Pancreas (tissue), 10 donors: ENCODE data around the gene OR7C1. TPM values are rescaled to one million over a fixed set of nuclear protein-coding genes. Genes with fewer than 3 reads are reported as not detected.

Experiments used
- ATAC-seq, 4 donors: fragments of 200-7000 bp; cut with Tn5 transposase; one replicate each; pipeline versions ENCODE4 v1.8.0 to v1.9.1; 2020; ENCODE audit warnings: mild to moderate bottlenecking in 4 of 4, moderate library complexity in 4 of 4
- DNase-seq, 6 donors: peaks; one replicate each; pipeline ENCODE4 v3.0.0-alpha.2; 2020
- FAIRE-seq: peaks from 2 replicates; lab custom pipeline; 2012; peaks lifted over from hg19 to GRCh38; lab: Jason Lieb, UNC
- H3K27ac ChIP-seq, 4 donors: fragments of 200-600 bp; sonication (generic); 1 replicate in 3 of 4; 2 replicates in 1 of 4; pipeline versions ENCODE4 v1.5.0 to v1.8.0; 2020
- H3K27me3 ChIP-seq, 4 donors: fragments of 200-600 bp; one replicate each; pipeline ENCODE4 v1.8.0; 2021
- H3K36me3 ChIP-seq, 3 donors: fragments of 200-600 bp; sonication (generic) in 1 of 3; one replicate each; pipeline versions ENCODE4 v1.5.0 to v1.8.0; 2020 to 2021
- H3K4me1 ChIP-seq, 3 donors: fragments of 200-600 bp; one replicate each; pipeline ENCODE4 v1.8.0; 2021
- H3K4me3 ChIP-seq, 4 donors: fragments of 200-600 bp; sonication (generic) in 2 of 4; one replicate each; pipeline versions ENCODE4 v1.5.0 to v1.8.0; 2020 to 2021
- H3K9me3 ChIP-seq, 4 donors: fragments of 200-600 bp; one replicate each; pipeline ENCODE4 v1.8.0; 2021
- WGBS, 2 donors: extraction: QIAGEN DNeasy Blood & Tissue Kit; methylation state at CpG; one replicate each; pipeline ENCODE4 v1.1.7; 2013; 5-methylcytosine and 5-hydroxymethylcytosine counted together
- intact Hi-C, 3 donors: fragments of 100-400 bp; cut with DNase I; formaldehyde crosslinking; loops; one replicate each; pipeline versions ENCODE4 v1.11.1 to v1.14.2; 2022
- polyA plus RNA-seq, 2 donors: library from polyadenylated mRNA; stranded (reverse); fragments of 200-250 nt; gene quantifications; one replicate each; pipeline ENCODE4 v1.2.3, GENCODE V29; 2013
- total RNA-seq, 6 donors: library from RNA; stranded (reverse); fragmentation: NEBNext Ultra II Directional in 4 of 6; extraction: Animal tissue kit (Norgen Biotek cat#: 25700) in 4 of 6; gene quantifications; one replicate each; pipeline versions ENCODE4 v1.2.1 to v1.2.4, GENCODE V29; 2021 to 2023
- TF ChIP-seq, protein P1 (sequence below), 4 donors: fragments of 200-600 bp; sonication (generic) in 3 of 4; IDR thresholded peaks; one replicate each; pipeline versions ENCODE4 v1.5.0 to v1.8.0; 2021; ENCODE audit warnings: antibody characterized with exemption in 4 of 4
- donor health status: healthy with polysubstance abuse.
- donor health status: DM: no; HTN: no; CAD: no; lungs with moderate emphysema.
- donor health status: DM: no; HTN: no; CAD: no.
- donor health status: control.
- donor health status: control.
- donor health status: Bipolar disorder and iron deficiency.
- donor health status: DM: yes; HTN: yes; CAD: no.
- donor health status: DM: no; HTN: no; CAD: no.
- donor health status: DM: no; HTN: no; CAD: no.
- donor health status: DM: yes; HTN: yes; CAD: no.

OR7C1 gene
- total and polyA plus RNA-seq, 8 donors, result 0.03 TPM; not detected in 7

DNA sequence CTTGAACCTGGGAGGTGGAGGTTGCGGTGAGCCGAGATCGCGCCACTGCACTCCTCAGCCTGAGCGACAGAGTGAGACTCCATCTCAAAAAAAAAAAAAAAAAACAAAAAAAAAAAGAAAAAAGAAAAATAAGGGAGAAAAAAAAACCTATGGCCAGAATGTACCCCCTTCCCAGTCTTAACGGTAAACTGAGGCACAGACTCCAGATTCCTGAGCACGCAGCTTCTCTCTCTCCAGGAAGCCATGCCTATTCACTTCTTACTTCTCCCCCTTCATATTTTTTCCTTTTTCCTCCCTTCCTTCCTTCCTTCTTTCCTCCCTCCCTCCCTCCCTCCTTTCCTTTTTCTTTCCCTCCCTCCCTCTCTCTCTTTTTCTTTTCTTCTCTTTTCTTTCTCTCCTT, 62.0 kb downstream of the OR7C1 start:
- intact Hi-C loops, result no loop called here
- Histone ChIP-seq H3K9me3 (no peaks in the 10 kb centered on the region), H3K4me1 (no peaks in the 10 kb centered on the region), H3K27ac (no peak overlapping the region), H3K36me3 (no peaks in the 10 kb centered on the region), H3K27me3 (peaks cover 0 to 2% (median 0%) of the 10 kb centered on the region in 4 donors), H3K4me3 (no peak overlapping the region)
- FAIRE-seq (no peak), ATAC-seq (no peak), DNase-seq (no peak)
- TF ChIP-seq, protein P1, sequence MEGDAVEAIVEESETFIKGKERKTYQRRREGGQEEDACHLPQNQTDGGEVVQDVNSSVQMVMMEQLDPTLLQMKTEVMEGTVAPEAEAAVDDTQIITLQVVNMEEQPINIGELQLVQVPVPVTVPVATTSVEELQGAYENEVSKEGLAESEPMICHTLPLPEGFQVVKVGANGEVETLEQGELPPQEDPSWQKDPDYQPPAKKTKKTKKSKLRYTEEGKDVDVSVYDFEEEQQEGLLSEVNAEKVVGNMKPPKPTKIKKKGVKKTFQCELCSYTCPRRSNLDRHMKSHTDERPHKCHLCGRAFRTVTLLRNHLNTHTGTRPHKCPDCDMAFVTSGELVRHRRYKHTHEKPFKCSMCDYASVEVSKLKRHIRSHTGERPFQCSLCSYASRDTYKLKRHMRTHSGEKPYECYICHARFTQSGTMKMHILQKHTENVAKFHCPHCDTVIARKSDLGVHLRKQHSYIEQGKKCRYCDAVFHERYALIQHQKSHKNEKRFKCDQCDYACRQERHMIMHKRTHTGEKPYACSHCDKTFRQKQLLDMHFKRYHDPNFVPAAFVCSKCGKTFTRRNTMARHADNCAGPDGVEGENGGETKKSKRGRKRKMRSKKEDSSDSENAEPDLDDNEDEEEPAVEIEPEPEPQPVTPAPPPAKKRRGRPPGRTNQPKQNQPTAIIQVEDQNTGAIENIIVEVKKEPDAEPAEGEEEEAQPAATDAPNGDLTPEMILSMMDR (IDR thresholded peaks at IDR 0.05), result no peak
- 86 to 96% methylated on average over 7 of the region's 7 CpGs for WGBS, 2 donors

DNA sequence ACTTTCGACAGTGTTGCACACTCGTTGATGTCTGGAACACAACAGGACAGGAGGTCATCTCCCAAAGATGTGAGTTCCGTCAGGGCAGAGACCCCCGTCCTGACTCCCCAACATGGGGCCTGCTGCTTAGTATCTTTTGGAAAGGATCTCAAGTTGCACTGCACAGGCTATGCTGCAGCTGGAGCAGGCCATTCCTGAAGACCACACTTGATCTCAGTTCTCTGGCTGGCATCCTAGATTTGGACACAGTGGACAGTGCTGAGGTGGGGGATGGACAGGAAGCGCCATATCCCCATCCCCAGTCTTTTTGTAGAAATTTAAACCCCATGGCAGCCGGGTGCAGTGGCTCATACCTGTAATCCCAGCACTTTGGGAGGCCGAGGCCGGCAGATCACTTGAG, 62.5 kb downstream of the OR7C1 start:
- TF ChIP-seq, protein P1 (IDR thresholded peaks at IDR 0.05), result no peak
- H3K36me3 ChIP-seq, result no peaks in the 10 kb centered on the region
- no peak overlapping the region for H3K4me3 ChIP-seq
- peaks cover 0 to 3% (median 0%) of the 10 kb centered on the region in 4 donors for H3K27me3 ChIP-seq
- no peaks in the 10 kb centered on the region for H3K4me1 ChIP-seq
- H3K9me3 ChIP-seq, result no peaks in the 10 kb centered on the region
- DNase-seq (no peak), FAIRE-seq (no peak), ATAC-seq (no peak)
- H3K27ac ChIP-seq, result no peak overlapping the region
- intact Hi-C loops, result no loop called here
- WGBS, 2 donors, result 63 to 76% methylated on average over 8 of the region's 8 CpGs

DNA sequence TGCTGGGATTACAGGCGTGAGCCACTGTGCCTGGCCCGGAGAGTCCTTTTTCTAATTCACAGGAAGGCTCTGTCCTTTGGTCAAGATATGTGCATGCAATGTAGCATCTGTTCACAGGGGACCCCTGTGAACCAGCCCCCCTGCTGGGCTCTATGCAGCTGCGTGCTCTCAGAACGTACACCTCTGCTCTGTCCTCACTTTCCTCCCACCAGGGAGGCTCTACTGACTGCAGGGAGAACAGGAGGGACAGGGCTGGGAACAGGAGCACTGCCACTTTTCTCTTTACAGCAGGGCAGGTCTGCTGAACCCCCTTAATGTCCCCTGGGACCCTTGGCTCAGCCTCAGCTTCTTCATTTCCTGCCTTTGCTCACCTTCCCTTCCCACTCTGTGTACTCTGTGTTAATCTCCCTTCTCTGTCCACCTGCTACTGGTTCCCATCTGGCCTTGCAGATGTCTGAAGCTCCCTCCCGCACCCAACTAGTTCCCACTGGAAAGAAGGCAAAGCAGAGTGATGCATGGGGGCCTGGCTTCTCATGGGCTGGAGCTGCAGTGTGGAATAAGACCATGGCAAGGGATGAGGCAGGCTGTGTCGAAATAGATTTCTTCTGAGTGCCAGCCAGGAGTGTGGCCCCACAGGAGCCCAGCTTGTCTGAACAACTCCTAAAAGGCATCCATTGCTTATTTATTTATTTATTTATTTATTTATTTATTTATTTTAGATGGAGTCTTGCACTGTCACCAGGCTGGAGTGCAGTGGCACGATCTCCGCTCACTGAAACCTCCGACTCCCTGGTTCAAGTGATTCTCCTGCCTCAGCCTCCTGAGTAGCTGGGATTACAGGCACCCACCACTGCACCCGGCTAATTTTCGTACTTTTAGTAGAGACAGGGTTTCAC, 63.8 kb downstream of the OR7C1 start:
- Histone ChIP-seq H3K9me3 (no peaks in the 10 kb centered on the region), H3K4me3 (no peak overlapping the region), H3K4me1 (no peaks in the 10 kb centered on the region), H3K36me3 (no peaks in the 10 kb centered on the region), H3K27me3 (peaks cover 0 to 3% (median 0%) of the 10 kb centered on the region in 4 donors), H3K27ac (no peak overlapping the region)
- ATAC-seq, result no peak
- DNase-seq, result peak in 1 of 6 donors; percentile 19
- TF ChIP-seq, protein P1 (IDR thresholded peaks at IDR 0.05), result no peak
- 61 to 63% methylated on average over 11 of the region's 11 CpGs for WGBS, 2 donors
- intact Hi-C loops, result no loop called here
- FAIRE-seq, result no peak

DNA sequence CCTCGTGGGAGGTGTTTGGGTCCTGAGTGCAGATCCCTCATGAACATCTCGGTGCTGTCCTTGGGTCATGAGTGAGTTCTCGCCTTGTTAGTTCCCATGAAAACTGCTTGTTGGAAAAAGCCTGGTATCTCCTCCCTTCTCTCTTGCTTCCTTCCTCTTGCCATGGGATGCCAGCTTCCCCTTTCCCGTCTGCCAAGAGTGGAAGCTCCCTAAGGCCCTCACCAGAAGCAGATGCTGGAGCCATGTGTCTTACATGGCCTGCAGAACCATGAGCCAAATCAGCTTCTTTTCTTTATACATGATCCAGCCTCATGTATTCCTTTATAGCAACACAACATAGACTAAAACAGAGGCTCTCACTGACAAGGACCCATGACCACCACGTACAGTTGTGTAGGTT, 64.8 kb downstream of the OR7C1 start:
- WGBS, 2 donors, result 61 to 70% methylated on average over 5 of the region's 5 CpGs
- intact Hi-C loops, result no loop called here
- ATAC-seq (no peak), FAIRE-seq (no peak), DNase-seq (no peak)
- H3K4me1 ChIP-seq, result no peaks in the 10 kb centered on the region
- no peaks in the 10 kb centered on the region for H3K9me3 ChIP-seq
- TF ChIP-seq, protein P1 (IDR thresholded peaks at IDR 0.05), result no peak
- H3K27me3 ChIP-seq, result peaks cover 0 to 3% (median 0%) of the 10 kb centered on the region in 4 donors
- no peaks in the 10 kb centered on the region for H3K36me3 ChIP-seq
- H3K27ac ChIP-seq, result no peak overlapping the region
- H3K4me3 ChIP-seq, result no peak overlapping the region

DNA sequence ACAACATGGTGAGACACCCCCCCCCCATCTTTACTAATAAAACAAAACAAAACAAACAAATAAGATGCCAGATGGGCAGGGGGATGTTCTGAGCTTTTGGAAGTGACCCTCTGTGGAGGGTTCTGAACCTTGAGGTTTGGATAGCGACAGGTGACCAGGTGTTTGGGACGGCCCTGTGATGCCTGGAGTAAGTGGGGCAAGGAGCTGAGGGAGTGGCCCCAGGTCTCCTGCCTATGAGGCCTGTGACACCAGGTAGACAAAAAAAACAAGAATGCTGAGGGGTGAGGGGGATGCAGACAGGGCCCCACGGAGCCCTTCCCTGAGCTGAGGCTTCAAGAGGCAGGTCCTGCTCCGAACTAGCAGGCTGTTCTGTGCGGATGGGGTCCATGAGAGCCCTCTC, 65.8 kb downstream of the OR7C1 start:
- no peak for ATAC-seq
- H3K36me3 ChIP-seq, result no peaks in the 10 kb centered on the region
- FAIRE-seq, result no peak
- peaks cover 0 to 3% (median 0%) of the 10 kb centered on the region in 4 donors for H3K27me3 ChIP-seq
- no peak overlapping the region for H3K4me3 ChIP-seq
- no peak overlapping the region for H3K27ac ChIP-seq
- peak in 1 of 6 donors; percentile 17 for DNase-seq
- TF ChIP-seq, protein P1 (IDR thresholded peaks at IDR 0.05), result no peak
- H3K4me1 ChIP-seq, result no peaks in the 10 kb centered on the region
- H3K9me3 ChIP-seq, result no peaks in the 10 kb centered on the region
- intact Hi-C loops, result no loop called here
- WGBS, 2 donors, result 57 to 72% methylated on average over 3 to 5 of the region's 5 CpGs
